Hepatocyte (in vitro differentiated cells): ENCODE data around the gene COL9A2.

Experiments
- EZH2 ChIP-seq: fragments of 200-600 bp; sonication (generic); IDR thresholded peaks from 2 replicates; pipeline ENCODE4 v1.6.1; 2016; ENCODE audit warnings: antibody characterized with exemption, mild to moderate bottlenecking, borderline replicate concordance
- TF ChIP-seq, protein P1 (sequence below): fragments of 200-600 bp; sonication (generic); IDR thresholded peaks from 2 replicates; pipeline ENCODE4 v1.5.1; 2016; ENCODE audit warnings: antibody characterized with exemption, mild to moderate bottlenecking; ENCODE audit not compliant: poor library complexity

GRCh38 chr1:40274331-40274730, 42.8 kb downstream of the COL9A2 start:
- TF ChIP-seq, protein P1, sequence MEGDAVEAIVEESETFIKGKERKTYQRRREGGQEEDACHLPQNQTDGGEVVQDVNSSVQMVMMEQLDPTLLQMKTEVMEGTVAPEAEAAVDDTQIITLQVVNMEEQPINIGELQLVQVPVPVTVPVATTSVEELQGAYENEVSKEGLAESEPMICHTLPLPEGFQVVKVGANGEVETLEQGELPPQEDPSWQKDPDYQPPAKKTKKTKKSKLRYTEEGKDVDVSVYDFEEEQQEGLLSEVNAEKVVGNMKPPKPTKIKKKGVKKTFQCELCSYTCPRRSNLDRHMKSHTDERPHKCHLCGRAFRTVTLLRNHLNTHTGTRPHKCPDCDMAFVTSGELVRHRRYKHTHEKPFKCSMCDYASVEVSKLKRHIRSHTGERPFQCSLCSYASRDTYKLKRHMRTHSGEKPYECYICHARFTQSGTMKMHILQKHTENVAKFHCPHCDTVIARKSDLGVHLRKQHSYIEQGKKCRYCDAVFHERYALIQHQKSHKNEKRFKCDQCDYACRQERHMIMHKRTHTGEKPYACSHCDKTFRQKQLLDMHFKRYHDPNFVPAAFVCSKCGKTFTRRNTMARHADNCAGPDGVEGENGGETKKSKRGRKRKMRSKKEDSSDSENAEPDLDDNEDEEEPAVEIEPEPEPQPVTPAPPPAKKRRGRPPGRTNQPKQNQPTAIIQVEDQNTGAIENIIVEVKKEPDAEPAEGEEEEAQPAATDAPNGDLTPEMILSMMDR: no peak
- no peak for TF ChIP-seq EZH2
